Dendritic cell treated with granulocyte-macrophage colony-stimulating factor and Interleukin-4, amounts not matched to agents 40 ng/mL and 50 ng/mL, for 4 days (primary cell): Measurements from ENCODE around the gene ARMC10.
A peak's percentile ranks its signal among the peaks of the same experiment; 100 is the strongest.
"Not testable (repeated sequence)": the region's sequence is repeated elsewhere in the genome, so short reads cannot be mapped to it uniquely, and the experiment has no call there.

Experiments
- H3K27ac Mint-ChIP-seq: one replicate; pipeline ENCODE4 v1.8.0; 2022; ENCODE audit warnings: mild to moderate bottlenecking, mixed read lengths
- H3K27me3 Mint-ChIP-seq: one replicate; pipeline ENCODE4 v1.8.0; 2022; ENCODE audit warnings: mild to moderate bottlenecking, mixed read lengths
- H3K36me3 Mint-ChIP-seq: one replicate; pipeline ENCODE4 v1.8.0; 2022; ENCODE audit warnings: low read depth, mixed read lengths
- H3K4me1 Mint-ChIP-seq: one replicate; pipeline ENCODE4 v1.8.0; 2022; ENCODE audit warnings: low read depth, mixed read lengths
- H3K4me3 Mint-ChIP-seq: one replicate; pipeline ENCODE4 v1.8.0; 2022; ENCODE audit warnings: mild to moderate bottlenecking, moderate library complexity, mixed read lengths
- H3K9me3 Mint-ChIP-seq: one replicate; pipeline ENCODE4 v1.8.0; 2022; ENCODE audit warnings: mixed read lengths
- intact Hi-C: fragments of 100-400 bp; cut with micrococcal nuclease; formaldehyde crosslinking; loops from one replicate; pipeline ENCODE4 v1.15.0; 2022

Gene ARMC10

DNA sequence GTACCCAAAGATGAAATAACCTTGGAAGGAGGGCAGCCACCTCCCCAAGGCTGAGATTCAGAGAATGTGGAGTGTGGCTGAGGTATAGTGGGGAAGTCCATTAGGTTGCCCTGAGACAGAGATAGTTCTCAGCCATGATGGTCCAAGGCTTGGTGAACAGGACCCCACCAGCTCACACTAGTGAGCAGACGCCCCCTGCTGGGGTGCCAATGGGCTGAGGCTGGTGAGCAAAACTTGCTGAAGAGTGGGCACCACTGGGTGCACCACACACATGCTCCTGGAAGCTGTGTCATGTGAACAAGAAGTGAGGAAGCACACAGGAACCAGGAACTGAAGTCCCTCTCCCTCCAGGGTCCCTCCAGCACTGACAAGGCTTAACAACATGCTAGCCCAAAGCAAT, 9.3 kb upstream of the ARMC10 start:
- no peak overlapping the region for H3K27ac Mint-ChIP-seq
- H3K4me3 Mint-ChIP-seq = no peak overlapping the region
- no peaks in the 10 kb centered on the region for H3K36me3 Mint-ChIP-seq
- peaks cover 4% of the 10 kb centered on the region for H3K4me1 Mint-ChIP-seq
- H3K27me3 Mint-ChIP-seq = no peaks in the 10 kb centered on the region
- H3K9me3 Mint-ChIP-seq = no peaks in the 10 kb centered on the region
- intact Hi-C loops = no loop called here

- Mint-ChIP-seq H3K36me3 (no peaks in the 10 kb centered on the region), H3K4me1 (peaks cover 7% of the 10 kb centered on the region), H3K27ac (no peak overlapping the region), H3K4me3 (no peak overlapping the region), H3K27me3 (no peaks in the 10 kb centered on the region), H3K9me3 (no peaks in the 10 kb centered on the region)
- intact Hi-C loops = no loop called here
Observed at GRCh38 chr7:103068414-103069403, 6.2 kb upstream of the ARMC10 start.

DNA sequence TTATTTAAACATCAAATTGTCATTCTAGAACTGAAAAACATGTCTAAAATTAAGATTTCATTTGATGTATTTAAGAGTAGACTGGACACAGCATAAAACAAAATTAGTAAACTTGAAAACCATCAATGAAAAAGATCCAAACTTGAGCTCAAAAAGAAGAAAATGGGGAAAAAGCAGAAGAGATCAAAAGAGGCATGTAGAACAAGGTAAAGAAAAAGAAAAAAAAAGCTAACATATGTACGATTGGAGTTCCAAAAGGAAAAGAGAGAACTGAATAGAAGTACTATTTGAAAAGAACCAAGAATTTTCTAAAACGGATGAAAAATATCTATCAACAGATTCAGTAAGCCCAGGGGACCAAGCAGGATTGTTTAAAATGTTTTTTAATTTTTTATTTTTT, 3.9 kb upstream of the ARMC10 start:
- no peak overlapping the region for H3K4me3 Mint-ChIP-seq
- H3K4me1 Mint-ChIP-seq = peaks cover 16% of the 10 kb centered on the region
- no peak overlapping the region for H3K27ac Mint-ChIP-seq
- no peaks in the 10 kb centered on the region for H3K9me3 Mint-ChIP-seq
- intact Hi-C loops = loop anchor here (5.0 kb wide), 1 partner anchor 324 kb away; the partner anchor contains the start of gene FAM185A
- no peaks in the 10 kb centered on the region for H3K27me3 Mint-ChIP-seq
- peaks cover 12% of the 10 kb centered on the region for H3K36me3 Mint-ChIP-seq

GRCh38 chr7:103073989-103074518, 886 bp upstream of the ARMC10 start:
- H3K9me3 Mint-ChIP-seq = peaks cover 7% of the 10 kb centered on the region
- intact Hi-C loops = loop anchor here (2.0 to 5.0 kb wide), 2 partner anchors 75 to 327 kb away; partner anchors contain the start of genes FAM185A and NAPEPLD
- peaks cover 25% of the 10 kb centered on the region for H3K36me3 Mint-ChIP-seq
- peak overlapping the region; percentile 81 for H3K27ac Mint-ChIP-seq
- H3K4me1 Mint-ChIP-seq = peaks cover 32% of the 10 kb centered on the region
- H3K27me3 Mint-ChIP-seq = no peaks in the 10 kb centered on the region
- peak overlapping the region; percentile 89 for H3K4me3 Mint-ChIP-seq

DNA sequence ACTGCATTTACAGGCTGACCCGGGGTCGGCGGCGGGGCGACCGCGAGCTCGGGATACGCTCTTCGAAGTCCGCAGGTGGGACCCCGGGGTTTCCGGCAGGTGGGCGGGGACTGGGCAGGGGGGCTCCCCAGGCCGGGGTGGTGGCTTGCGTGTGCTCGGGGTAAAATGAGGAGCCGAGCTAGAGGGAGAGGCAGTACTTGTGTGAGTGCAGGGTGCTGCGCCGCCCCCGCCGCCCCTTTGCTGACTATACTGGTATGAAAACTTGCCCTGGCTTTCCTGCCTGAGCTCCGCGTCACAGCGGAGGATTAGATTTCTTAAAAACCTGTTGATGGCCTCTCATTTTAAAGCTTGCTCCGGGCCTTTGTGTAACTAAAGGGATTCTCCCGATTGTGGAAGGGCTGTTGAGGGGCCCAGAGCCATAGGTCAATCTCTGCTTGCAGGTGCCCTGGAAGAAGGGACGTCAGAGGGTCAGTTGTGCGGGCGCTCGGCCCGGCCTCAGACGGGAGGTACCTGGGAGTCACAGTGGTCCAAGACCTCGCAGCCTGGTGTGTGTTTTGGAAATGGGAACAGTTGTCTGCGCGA, 488 bp downstream of the ARMC10 start:
- intact Hi-C loops = loop anchor here (2.0 kb wide), 1 partner anchor 73 kb away; the partner anchor contains the start of gene NAPEPLD
- Mint-ChIP-seq H3K4me3 (peak overlapping the region; percentile 89), H3K9me3 (peaks cover 7% of the 10 kb centered on the region), H3K27ac (peak overlapping the region; percentile 81), H3K4me1 (peaks cover 32% of the 10 kb centered on the region), H3K27me3 (no peaks in the 10 kb centered on the region), H3K36me3 (peaks cover 29% of the 10 kb centered on the region)

DNA sequence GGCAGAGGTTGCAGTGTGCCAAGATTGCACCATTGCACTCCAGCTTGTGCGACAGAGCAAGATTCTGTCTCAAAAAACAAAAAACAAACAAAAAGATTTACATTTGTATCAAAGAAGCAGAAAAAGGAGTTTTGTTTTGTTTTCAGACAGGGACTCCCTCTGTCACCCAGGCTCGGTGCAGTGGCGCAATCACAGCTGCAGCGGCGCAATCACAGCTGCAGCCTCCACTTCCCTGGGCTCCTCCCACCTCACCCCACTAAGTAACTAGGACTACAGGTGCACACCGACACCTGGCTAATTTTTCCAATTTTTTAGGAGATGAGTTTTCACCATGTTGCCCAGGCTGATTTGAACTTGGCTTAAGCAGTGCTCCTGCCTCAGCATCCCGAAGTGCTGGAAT, 1.8 kb downstream of the ARMC10 start:
- intact Hi-C loops = no loop called here
- Mint-ChIP-seq H3K27ac (no peak overlapping the region), H3K4me1 (peaks cover 32% of the 10 kb centered on the region), H3K9me3 (peaks cover 7% of the 10 kb centered on the region), H3K36me3 (peaks cover 29% of the 10 kb centered on the region), H3K27me3 (no peaks in the 10 kb centered on the region), H3K4me3 (no peak overlapping the region)

- intact Hi-C loops = no loop called here
- H3K36me3 Mint-ChIP-seq = peaks cover 29% of the 10 kb centered on the region
- H3K27me3 Mint-ChIP-seq = no peaks in the 10 kb centered on the region
- peaks cover 32% of the 10 kb centered on the region for H3K4me1 Mint-ChIP-seq
- peaks cover 7% of the 10 kb centered on the region for H3K9me3 Mint-ChIP-seq
- no peak overlapping the region for H3K27ac Mint-ChIP-seq
- no peak overlapping the region for H3K4me3 Mint-ChIP-seq
Observed at GRCh38 chr7:103077318-103077717, 2.4 kb downstream of the ARMC10 start.

DNA sequence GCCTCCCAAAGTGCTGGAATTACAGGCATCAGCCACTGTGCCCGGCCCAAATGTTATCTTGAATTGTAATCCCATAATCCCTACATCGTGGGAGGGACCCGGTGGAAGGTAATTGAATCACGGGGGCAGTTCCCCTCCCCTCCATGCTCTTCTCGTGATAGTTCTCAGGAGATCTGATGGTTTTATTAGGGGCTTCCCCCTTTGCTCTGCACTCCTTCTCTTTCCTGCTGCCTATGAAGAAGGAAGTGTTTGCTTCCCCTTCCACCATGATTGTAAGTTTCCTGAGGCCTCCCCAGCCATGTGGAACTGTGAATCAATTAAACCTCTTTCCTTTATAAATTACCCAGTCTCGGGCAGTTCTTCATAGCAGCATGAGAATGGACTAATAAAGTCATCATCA, 3.3 kb downstream of the ARMC10 start:
- intact Hi-C loops, H3K4me3 Mint-ChIP-seq, H3K27me3 Mint-ChIP-seq, H3K9me3 Mint-ChIP-seq: not testable (repeated sequence)
- Mint-ChIP-seq H3K36me3 (peaks cover 34% of the 10 kb centered on the region), H3K27ac (peak overlapping the region; percentile 53), H3K4me1 (peaks cover 32% of the 10 kb centered on the region)

DNA sequence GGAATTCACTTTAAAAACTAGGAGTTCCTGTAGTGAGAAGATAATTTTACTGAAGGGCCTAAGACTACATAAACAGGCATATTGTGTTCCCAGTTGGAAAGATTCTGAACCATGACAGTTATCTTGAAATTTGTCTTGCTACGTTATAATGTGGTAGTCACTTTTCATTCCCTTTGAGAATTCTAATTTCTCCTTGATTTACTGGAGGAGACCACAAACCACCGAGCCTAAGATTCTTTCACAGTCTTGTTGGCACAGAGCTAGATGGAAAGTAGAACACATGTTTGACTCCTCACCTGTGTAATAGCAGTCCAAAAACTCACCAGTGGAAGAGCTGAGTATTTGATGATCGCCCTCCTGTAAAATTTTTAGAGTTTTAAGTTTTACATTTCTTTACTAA, 4.9 kb downstream of the ARMC10 start:
- Mint-ChIP-seq H3K36me3 (peaks cover 40% of the 10 kb centered on the region), H3K9me3 (peaks cover 7% of the 10 kb centered on the region), H3K4me3 (no peak overlapping the region), H3K27ac (no peak overlapping the region), H3K4me1 (peaks cover 22% of the 10 kb centered on the region), H3K27me3 (no peaks in the 10 kb centered on the region)
- intact Hi-C loops = no loop called here

DNA sequence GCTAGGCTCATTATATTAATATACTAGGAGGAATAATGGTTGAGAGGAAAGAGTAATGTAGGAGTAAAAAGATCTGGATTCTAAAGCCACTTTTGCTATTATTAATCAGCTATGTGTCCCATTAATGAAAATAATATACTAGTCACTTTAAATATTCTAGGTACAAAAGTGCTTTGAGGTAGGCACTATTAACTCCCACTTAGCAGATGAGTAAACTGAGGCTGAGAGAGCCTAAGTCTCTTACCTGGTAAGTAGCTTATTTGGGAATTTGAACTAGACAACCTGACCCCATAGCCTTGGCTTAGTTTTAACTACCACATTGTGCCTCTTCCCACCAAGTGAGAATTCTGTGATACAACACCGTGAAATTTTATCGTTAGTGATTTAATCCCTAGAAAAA, 6.0 kb downstream of the ARMC10 start:
- no peak overlapping the region for H3K4me3 Mint-ChIP-seq
- intact Hi-C loops = no loop called here
- H3K27me3 Mint-ChIP-seq = no peaks in the 10 kb centered on the region
- no peak overlapping the region for H3K27ac Mint-ChIP-seq
- peaks cover 7% of the 10 kb centered on the region for H3K9me3 Mint-ChIP-seq
- H3K4me1 Mint-ChIP-seq = peaks cover 16% of the 10 kb centered on the region
- H3K36me3 Mint-ChIP-seq = peaks cover 44% of the 10 kb centered on the region

DNA sequence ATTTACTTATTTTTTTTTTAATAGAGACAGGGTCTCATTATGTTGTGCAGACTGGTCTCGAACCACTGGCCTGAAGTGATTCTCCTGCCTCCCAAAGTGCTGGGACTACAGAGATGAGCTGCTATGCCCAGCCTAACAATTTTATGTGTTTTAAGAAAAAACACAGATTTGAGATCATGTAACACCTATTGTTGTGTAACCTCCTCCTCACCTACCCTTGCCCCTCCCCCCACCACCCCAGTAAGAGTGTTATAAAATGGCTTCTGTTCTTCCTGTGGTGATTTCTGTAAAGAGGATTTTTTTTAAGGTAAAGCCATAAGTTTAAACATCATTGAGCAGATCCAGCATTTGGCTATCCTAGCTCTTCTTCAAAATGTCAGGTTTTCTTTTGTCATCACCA, 7.6 kb downstream of the ARMC10 start:
- intact Hi-C loops = no loop called here
- H3K9me3 Mint-ChIP-seq = peaks cover 7% of the 10 kb centered on the region
- H3K4me1 Mint-ChIP-seq = peaks cover 10% of the 10 kb centered on the region
- H3K27me3 Mint-ChIP-seq = no peaks in the 10 kb centered on the region
- no peak overlapping the region for H3K4me3 Mint-ChIP-seq
- peaks cover 46% of the 10 kb centered on the region for H3K36me3 Mint-ChIP-seq
- H3K27ac Mint-ChIP-seq = no peak overlapping the region

DNA sequence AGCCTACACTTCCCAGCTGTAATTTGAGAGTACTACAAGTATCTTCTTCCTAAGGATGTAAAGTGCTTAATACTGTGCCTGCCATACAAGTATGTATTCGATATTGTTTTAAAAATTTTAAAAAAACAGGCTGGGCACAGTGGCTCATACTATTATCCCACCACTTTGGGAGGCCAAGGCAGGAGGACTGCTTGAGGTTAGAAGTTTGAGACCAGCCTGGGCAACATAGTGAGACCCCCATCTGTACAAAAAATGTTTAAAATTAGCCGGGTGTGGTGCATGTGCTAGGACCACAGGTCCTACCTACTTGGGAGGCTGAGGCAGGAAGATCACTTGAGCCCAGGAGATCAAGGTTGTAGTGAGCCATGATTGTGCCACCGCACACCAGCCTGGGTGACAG, 8.3 kb downstream of the ARMC10 start:
- intact Hi-C loops = no loop called here
- Mint-ChIP-seq H3K4me1 (peaks cover 4% of the 10 kb centered on the region), H3K9me3 (peaks cover 5% of the 10 kb centered on the region), H3K4me3 (no peak overlapping the region), H3K27me3 (no peaks in the 10 kb centered on the region), H3K27ac (no peak overlapping the region), H3K36me3 (peaks cover 41% of the 10 kb centered on the region)

GRCh38 chr7:103092321-103092720, 17.4 kb downstream of the ARMC10 start:
- H3K27me3 Mint-ChIP-seq, H3K9me3 Mint-ChIP-seq, H3K4me1 Mint-ChIP-seq, H3K4me3 Mint-ChIP-seq, intact Hi-C loops, H3K27ac Mint-ChIP-seq: not testable (repeated sequence)
- H3K36me3 Mint-ChIP-seq = peaks cover 67% of the 10 kb centered on the region

DNA sequence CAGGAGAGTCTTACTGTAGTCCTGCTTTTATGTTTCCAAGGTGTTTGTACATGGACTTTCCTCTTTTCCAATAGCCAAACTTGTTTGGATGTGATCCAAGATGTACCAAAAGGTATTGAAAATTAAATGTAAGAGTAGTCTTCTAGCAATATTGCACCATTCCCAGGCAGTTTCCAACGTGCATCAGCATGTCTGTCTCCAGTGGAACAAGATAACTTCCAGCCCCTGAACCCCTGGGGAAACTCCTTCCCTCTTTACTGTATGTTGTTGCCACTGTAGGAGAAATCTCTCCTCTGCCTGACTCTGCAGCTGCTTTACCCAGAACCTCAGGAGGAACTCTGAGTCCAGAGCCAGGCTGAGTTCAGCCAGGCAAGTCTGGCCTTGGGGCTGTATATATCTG, 18.5 kb downstream of the ARMC10 start:
- Mint-ChIP-seq H3K4me3 (no peak overlapping the region), H3K9me3 (no peaks in the 10 kb centered on the region), H3K27me3 (no peaks in the 10 kb centered on the region), H3K27ac (no peak overlapping the region), H3K4me1 (no peaks in the 10 kb centered on the region), H3K36me3 (peaks cover 72% of the 10 kb centered on the region)
- intact Hi-C loops = no loop called here
